ENCODE measurements around the gene EEPD1.

DNA sequence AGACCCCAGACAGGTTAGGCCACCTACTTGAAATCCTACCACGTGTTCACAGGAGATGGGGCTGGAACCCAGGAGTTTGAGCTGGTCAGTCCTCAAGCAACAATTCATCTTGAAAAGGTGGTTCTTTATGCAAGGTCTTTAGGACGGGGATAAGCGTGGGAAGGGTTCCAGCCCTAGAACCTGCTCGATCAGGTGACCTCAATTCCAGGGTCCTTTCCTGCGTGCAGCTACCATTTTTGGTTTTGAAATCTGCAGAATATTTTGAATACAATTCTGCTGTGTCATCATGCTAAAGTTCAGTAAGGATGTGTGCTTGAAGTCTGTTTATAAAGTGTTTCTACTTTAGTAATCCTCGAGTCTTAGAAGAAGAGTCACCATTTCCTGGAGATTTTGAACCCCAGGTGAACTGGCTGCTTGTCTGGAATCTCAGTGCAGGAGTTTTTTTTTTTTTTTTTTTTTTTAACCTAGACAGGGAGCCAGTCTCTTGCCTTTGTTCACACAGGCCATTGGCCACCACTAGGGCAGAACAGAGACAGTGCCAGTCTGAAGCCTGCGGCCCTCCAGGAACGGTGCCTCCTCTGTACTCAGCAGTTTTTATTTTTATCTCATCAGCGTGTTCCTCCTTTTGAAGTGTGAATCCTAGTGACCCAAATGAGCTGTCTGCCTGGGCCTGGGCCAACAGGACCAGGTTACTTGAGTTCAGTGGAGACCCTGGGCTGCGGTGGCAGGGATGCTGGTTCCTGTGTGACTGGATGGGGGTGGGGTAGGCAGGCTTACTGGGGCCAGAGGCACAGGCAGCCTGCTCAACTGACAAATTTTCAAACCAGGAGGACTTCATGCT, 54.6 kb downstream of the EEPD1 start:
- TF ChIP-seq POLR2A (IDR thresholded peaks at IDR 0.05), result no peak
- peak in 3 of 4 experiments; percentile 30 to 51 (median 45) for TF ChIP-seq CTCF (IDR thresholded peaks at IDR 0.05)
- TF ChIP-seq EP300 (IDR thresholded peaks at IDR 0.05), result no peak
- TF ChIP-seq POLR2AphosphoS5 (IDR thresholded peaks at IDR 0.05), result peak; percentile 93
